Tibial nerve (tissue), 4 donors: ENCODE results near the gene SLC6A13. TPM values are rescaled to one million over a fixed set of nuclear protein-coding genes. Genes with fewer than 3 reads are reported as not detected.
"Not testable (repeated sequence)": the region's sequence is repeated elsewhere in the genome, so short reads cannot be mapped to it uniquely, and the experiment has no call there.

Experiments used
- DNase-seq, 2 donors: peaks; one replicate each; pipeline ENCODE4 v3.0.0-alpha.2; 2019; ENCODE audit warnings: low spot score in 2 of 2
- H3K27ac ChIP-seq, 4 donors: fragments of 200-600 bp; sonication (generic) in 3 of 4; one replicate each; pipeline ENCODE4 v1.5.1; 2017 to 2019; ENCODE audit warnings: mild to moderate bottlenecking in 1 of 4
- H3K27me3 ChIP-seq, 2 donors: fragments of 200-600 bp; sonication (generic) in 1 of 2; one replicate each; pipeline versions ENCODE4 v1.5.1 to v1.6.0; 2017 to 2019
- H3K36me3 ChIP-seq, 3 donors: fragments of 200-600 bp; sonication (generic); one replicate each; pipeline ENCODE4 v1.5.1; 2018 to 2019
- H3K4me1 ChIP-seq, 4 donors: fragments of 200-600 bp; sonication (generic) in 3 of 4; one replicate each; pipeline ENCODE4 v1.5.1; 2017 to 2019
- H3K4me3 ChIP-seq, 4 donors: fragments of 200-600 bp; sonication (generic) in 3 of 4; one replicate each; pipeline ENCODE4 v1.5.1; 2017 to 2019; ENCODE audit warnings: mild to moderate bottlenecking in 1 of 4, moderate library complexity in 1 of 4
- H3K9me3 ChIP-seq, 4 donors: fragments of 200-600 bp; sonication (generic) in 3 of 4; one replicate each; pipeline ENCODE4 v1.5.1; 2017 to 2019
- CTCF ChIP-seq, 5 experiments: fragments of 200-600 bp in 3 of 5; fragments of 450-650 bp in 2 of 5; sonication (generic) in 3 of 5; IDR thresholded peaks; one replicate each; pipeline ENCODE4 v1.5.1; 2016 to 2019; ENCODE audit warnings: antibody characterized with exemption in 5 of 5, mild to moderate bottlenecking in 3 of 5, moderate library complexity in 2 of 5
- EP300 ChIP-seq, 2 donors: sonication (generic); formaldehyde crosslinking; IDR thresholded peaks; one replicate each; pipeline ENCODE4 v1.6.1; 2017; ENCODE audit warnings: antibody characterized with exemption in 2 of 2, mild to moderate bottlenecking in 1 of 2
- POLR2A ChIP-seq, 2 donors: fragments of 450-650 bp; IDR thresholded peaks; one replicate each; pipeline ENCODE4 v1.6.1; 2017; ENCODE audit warnings: antibody characterized with exemption in 2 of 2, mild to moderate bottlenecking in 2 of 2, moderate library complexity in 2 of 2
- WGBS, 2 donors: methylation state at CpG; one replicate each; pipeline ENCODE4 v1.1.5; 2018; 5-methylcytosine and 5-hydroxymethylcytosine counted together
- total RNA-seq, 4 donors: library from RNA; depleted of rRNA; stranded (reverse); fragments of >200 nt; gene quantifications; one replicate each; pipeline ENCODE4 v1.1.0, GENCODE V29; 2016

Gene SLC6A13
- total RNA-seq, 4 donors from 2014 or later: 0.21 to 1.5 TPM; not detected in 2

- H3K9me3 ChIP-seq: no peaks in the 10 kb centered on the region
- no peaks in the 10 kb centered on the region for H3K36me3 ChIP-seq
- DNase-seq: no peak
- no peak overlapping the region for H3K4me3 ChIP-seq
- peaks cover 0 to 21% of the 10 kb centered on the region in 2 donors for H3K27me3 ChIP-seq
- peaks cover 0 to 12% (median 0%) of the 10 kb centered on the region in 4 donors for H3K4me1 ChIP-seq
- 81 to 91% methylated on average over 4 to 5 of the region's 5 CpGs for WGBS, 2 donors
- TF ChIP-seq POLR2A (IDR thresholded peaks at IDR 0.05) (no peak), EP300 (IDR thresholded peaks at IDR 0.05) (no peak), CTCF (IDR thresholded peaks at IDR 0.05) (no peak)
- no peak overlapping the region for H3K27ac ChIP-seq
These were observed 44.4 kb downstream of the SLC6A13 start for GRCh38 chr12:218221-218620.

- Histone ChIP-seq H3K4me1 (peaks cover 0 to 19% (median 0%) of the 10 kb centered on the region in 4 donors), H3K27me3 (peaks cover 0 to 27% of the 10 kb centered on the region in 2 donors)
- WGBS, 2 donors: 72% methylated on average over 6 of the region's 6 CpGs
- not testable (repeated sequence) for DNase-seq, H3K27ac ChIP-seq, H3K9me3 ChIP-seq, H3K4me3 ChIP-seq, H3K36me3 ChIP-seq
These were observed 45.6 kb downstream of the SLC6A13 start for GRCh38 chr12:217029-217428.

GRCh38 chr12:215116-215515, 47.5 kb downstream of the SLC6A13 start:
- Histone ChIP-seq H3K36me3 (no peaks in the 10 kb centered on the region), H3K27ac (no peak overlapping the region), H3K27me3 (peaks cover 0 to 27% of the 10 kb centered on the region in 2 donors), H3K4me3 (no peak overlapping the region), H3K4me1 (peaks cover 0 to 16% (median 0%) of the 10 kb centered on the region in 4 donors), H3K9me3 (no peaks in the 10 kb centered on the region)
- no peak for DNase-seq
- WGBS, 2 donors: 87 to 92% methylated on average over 6 of the region's 6 CpGs
- TF ChIP-seq CTCF (IDR thresholded peaks at IDR 0.05) (no peak), POLR2A (IDR thresholded peaks at IDR 0.05) (no peak), EP300 (IDR thresholded peaks at IDR 0.05) (no peak)

- no peak within 1 kb of the TSS for H3K27ac ChIP-seq
- H3K27me3 ChIP-seq: peaks cover 0 to 22% of the 10 kb centered on the region in 2 donors
- TF ChIP-seq POLR2A (IDR thresholded peaks at IDR 0.05) (no peak), EP300 (IDR thresholded peaks at IDR 0.05) (no peak), CTCF (IDR thresholded peaks at IDR 0.05) (no peak)
- WGBS, 2 donors: 26 to 30% methylated on average over 14 of the region's 14 CpGs
- H3K36me3 ChIP-seq: no peaks in the 10 kb centered on the region
- no peaks in the 10 kb centered on the region for H3K9me3 ChIP-seq
- peaks cover 0 to 14% (median 0%) of the 10 kb centered on the region in 4 donors for H3K4me1 ChIP-seq
- no peak for DNase-seq
- peak within 1 kb of the TSS in 1 of 4 donors; percentile 11 for H3K4me3 ChIP-seq
These were observed 48.5 kb downstream of the SLC6A13 start, which contains the start of gene SLC6A12 for GRCh38 chr12:214003-214741. Gene SLC6A12, minus strand, starts transcription at chr12:214157. Its CDS starts 4,171 bp downstream, at chr12:209986.

GRCh38 chr12:213527-213932, 49.1 kb downstream of the SLC6A13 start:
- H3K36me3 ChIP-seq: no peaks in the 10 kb centered on the region
- H3K9me3 ChIP-seq: no peaks in the 10 kb centered on the region
- no peak for DNase-seq
- peaks cover 0 to 14% (median 0%) of the 10 kb centered on the region in 4 donors for H3K4me1 ChIP-seq
- TF ChIP-seq POLR2A (IDR thresholded peaks at IDR 0.05): no peak
- TF ChIP-seq EP300 (IDR thresholded peaks at IDR 0.05): no peak
- no peak for TF ChIP-seq CTCF (IDR thresholded peaks at IDR 0.05)
- peaks cover 0 to 22% of the 10 kb centered on the region in 2 donors for H3K27me3 ChIP-seq
- no peak overlapping the region for H3K27ac ChIP-seq
- peak overlapping the region in 1 of 4 donors; percentile 11 for H3K4me3 ChIP-seq
- 39 to 50% methylated on average over 11 to 12 of the region's 12 CpGs for WGBS, 2 donors
